NOMO-1 treated with DMSO at 0.1 percent for 48 hours (cell line): Measurements from ENCODE around the gene NEK4.

Source experiments
- DNase-seq: peaks from one replicate; lab custom pipeline; 2025; ENCODE audit not compliant: unreplicated experiment; lab: John Stamatoyannopoulos, UW

Gene NEK4

DNA sequence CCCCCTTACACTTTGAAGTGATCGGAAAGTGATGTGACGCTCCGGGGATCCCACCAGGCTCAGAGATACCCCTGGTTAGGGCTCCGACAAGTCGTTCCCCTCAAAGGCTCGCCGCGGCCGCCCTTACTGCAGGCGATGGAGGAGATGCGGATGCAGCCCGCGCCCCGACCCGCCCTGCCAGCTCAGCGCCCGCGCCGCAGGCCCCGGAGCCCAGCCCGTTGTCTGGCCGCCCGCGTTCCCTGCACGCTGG lies 65.4 kb downstream of the NEK4 start:
- DNase-seq = no peak

DNA sequence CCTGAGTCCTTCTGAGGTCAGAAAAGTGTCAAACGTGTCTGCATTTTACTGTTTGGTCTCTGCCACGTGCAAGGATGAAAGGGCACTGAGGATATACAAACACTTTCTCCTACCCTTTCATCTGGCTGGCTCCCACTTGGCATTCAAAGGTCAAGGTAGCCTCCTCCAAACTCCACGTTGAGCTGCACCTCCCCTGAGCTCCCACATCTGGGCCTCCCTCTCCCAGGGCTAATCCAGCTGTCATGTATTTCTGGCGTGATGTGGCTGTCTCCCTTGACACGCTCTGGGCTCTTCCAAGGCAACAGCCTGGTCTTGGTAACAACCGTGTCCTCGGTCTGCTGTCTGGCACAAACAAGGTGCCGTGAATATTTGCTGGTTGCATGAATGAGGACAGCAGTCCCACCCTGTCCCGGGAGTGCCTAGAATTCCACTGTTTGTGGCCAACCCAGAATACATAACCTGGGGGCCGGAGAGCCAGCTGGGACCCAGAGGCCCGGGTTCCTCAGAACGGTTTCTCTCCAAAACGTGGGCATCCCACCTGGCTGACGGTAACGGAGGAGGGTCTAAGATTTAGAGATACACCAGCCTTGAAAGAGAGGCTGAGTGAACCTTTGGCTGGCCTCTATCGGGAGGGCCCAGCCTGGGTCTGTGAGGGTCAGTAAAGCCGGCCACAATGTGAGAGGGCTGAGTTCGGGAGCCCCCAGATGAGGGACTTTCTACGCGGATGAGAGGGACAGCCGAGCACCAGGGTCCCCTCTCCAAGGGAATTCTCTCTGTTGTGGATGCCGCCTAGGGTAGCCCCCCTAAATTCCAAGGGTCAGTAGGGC lies 65.9 kb downstream of the NEK4 start:
- DNase-seq = no peak

DNA sequence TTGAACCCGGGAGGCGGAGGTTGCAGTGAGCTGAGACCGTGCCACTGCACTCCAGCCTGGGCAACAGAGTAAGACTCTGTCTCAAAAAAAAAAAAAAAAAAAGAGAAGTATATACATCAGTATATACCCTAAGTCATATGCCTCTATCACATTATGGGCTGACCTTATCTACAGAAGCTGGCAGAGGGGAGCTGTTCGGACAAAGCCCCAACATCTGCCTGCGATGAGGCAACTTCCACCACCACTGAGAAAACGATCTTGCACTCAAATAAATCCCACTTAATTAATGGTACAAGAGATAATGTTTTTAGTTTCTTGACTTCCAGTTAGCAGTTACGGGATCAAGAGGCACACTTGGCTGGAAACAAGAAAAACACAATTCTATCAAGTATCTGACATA lies 67.4 kb downstream of the NEK4 start:
- DNase-seq = no peak

DNA sequence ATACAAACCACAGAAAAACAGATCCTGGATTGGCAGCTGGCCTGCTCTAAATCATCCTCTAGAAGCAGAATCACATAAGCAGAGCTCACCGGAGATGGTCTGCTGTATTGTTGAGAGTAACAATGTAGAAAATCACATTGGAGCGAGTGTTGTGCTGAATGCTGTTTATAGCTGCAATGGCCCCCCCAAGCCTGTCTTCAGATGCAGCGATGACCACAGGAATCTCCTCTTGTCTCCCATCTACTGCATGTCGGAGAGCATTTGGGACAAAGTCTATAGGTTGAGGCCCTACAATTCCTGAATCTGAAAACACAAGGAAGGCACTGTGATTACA lies 73.1 kb downstream of the NEK4 start:
- DNase-seq = no peak

DNA sequence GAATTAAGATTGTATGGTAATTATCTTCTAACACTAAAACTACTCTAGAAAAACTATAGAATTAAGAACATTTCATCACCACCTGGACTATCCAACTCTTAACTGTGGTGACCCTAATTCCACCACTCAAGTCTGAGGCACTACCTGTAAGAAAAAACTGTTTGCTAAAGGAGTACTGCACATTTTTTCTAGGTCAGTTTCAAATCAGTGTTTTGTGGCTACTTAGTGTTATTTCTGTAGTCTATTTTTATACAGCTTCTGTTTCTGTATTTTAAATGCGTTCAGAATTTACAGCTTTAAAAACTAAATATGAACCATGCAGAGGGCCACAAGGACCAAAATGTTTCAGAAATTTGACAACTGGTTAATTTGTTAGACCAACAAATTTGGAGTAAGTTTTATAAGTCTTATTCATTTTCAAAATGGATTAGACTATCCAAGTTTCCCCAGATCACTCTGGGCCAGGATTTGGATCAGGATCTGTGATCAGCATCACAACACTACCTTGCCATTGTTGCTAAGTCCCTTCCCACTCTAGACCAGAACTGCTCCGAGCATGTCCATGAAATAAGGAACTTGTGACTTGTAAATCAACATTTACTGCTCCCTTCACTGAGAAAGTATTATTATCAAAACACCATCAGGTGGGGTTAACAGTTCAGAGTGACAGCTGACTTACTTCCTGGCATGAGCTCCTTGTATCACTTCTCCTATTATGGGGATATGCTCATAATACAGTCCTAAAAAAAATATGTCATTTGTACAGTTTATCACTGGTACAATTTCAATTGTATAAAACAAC lies 73.7 kb downstream of the NEK4 start:
- peak; percentile 51 for DNase-seq

DNA sequence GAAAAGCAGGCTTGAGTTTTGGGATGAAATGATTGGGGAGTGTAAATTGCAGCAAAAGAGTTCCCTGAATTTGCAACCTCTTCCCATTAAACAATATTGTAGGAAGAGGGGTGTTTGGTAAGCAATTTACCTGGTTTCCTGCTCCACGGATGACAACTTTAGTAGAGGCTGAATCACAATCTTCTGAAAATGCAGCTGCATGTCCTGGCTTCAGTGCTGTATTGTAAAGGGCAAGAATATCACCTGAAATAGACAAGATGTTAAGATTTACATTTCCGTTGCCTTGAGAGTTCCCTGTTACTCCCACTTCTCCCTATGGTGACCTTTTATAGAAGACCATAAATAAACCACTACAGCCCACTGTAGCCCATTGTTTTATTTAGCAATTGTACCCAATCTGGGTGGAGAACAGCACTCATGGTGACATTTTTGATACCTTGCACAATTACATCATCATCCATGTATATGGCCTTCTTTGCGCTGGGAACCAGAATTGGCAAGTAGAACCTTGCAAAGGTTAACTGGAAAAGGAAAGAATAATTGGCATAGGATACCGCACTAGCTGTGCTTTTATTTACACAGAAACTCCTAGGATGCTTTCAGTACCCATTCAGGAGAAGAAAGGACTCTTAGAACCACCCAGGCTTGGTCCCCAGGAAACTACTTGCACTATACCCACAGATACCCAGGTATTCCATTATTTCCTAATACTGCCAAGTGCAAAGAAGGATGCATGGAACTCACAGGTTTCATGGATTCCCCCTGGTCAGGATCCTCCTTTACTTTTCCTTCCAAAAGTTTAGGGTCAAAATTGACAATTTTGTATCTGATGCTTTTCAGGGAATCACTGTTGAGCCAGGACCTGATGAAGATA lies 74.7 kb downstream of the NEK4 start:
- DNase-seq = no peak

DNA sequence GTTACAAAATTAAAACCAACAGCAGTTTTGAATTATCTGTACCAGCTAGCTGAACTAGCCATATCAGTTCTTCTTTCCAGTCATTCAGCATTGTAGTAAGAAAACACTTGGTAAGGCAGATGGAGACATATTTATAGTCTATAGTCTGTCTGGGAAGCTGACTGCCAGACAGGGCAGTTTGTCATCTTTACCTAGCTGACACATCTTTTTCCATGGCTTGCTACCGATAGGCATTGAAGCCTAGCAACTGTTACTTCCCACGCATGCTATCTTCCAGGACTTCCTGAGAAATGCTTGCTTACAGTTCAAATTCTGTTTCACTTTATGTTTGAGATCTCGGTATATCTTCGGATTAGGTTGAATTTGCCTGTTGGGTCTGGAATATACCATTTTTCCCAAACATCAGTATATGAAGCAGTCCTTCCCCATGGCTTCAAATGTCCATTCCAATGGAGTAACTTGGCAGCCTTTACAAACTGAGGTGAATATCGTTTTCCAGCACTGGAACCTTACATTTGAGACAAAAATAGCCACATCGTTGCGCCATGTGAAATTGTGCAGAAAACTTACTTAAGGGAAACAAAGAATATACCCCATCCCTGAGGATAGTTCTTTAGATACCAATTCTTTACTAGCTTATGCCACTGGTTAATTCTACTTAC lies 76.1 kb downstream of the NEK4 start:
- no peak for DNase-seq

DNA sequence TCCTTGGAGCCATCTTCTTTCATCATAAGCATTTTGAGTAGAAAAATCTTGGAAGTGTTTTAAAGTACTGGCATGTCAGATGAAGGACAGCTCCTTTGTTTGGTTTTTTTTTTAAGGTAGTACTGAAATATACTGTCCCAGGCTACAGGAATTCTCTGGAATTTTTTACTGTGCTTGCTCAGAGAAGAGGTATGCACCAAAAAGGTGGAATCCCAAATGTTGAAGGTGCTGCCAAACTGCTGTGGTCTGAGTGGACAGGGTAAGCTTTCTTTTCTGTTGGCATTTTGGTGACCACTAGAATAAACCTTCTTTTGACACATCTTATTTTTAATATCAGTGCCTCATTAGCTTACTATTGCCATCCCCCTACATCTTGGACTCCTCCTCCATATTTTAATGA lies 77.7 kb downstream of the NEK4 start:
- DNase-seq = no peak

DNA sequence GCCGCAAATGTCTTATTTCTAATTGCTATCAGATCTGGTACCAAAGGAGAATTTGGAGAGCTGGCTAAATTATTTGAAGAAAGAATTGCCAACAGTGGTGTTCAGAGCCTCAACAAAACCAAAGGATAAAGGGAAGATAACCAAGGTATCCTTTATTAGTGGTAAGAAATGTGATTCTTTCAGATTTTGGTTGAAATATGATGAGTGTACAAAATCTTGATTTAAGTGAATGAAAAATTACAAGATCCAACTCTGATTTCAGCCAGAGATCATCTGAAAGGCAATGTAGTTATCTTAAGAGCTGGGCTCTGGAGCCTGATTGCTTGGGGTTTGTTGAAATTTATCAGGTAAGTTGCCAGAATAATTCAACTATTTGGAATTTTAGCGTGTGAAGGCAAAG lies 80.2 kb downstream of the NEK4 start:
- no peak for DNase-seq

DNA sequence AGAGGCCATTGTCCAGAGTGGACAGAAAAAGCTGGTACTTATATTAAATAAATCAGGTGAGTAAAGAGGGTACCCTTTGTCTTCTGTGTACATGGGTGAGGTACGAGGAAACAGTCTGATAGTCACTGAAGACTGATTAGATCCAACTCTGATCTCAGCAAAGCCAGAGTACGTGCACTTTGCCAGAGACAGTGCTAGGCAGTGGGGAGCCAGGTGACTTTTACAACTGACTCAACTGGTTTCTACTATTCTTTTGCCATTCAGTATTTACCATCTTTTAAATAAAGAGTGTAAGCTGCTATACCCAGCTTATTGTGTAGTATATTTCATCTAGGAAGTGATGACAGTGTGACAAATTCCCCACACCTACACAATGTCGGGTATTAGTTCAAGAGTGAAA lies 81.6 kb downstream of the NEK4 start:
- DNase-seq = no peak

DNA sequence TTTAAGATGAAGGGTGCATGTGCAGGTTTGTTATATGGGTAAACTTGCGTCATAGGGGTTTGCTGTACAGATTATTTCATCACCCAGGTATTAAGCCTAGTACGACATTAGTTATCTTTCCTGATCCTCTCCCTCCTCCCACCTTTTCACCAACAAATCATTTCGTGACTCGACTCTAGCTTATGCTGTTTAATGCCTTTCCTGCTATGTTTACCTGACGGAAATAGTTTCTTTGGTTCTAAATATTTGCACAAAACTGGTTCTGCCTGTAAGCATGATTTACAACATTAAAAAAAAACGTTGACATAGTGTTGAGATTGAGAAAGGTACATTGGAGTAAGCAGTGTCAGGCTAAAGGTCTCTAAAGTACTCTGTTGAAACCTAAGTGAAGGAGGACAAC lies 82.5 kb downstream of the NEK4 start:
- no peak for DNase-seq

DNA sequence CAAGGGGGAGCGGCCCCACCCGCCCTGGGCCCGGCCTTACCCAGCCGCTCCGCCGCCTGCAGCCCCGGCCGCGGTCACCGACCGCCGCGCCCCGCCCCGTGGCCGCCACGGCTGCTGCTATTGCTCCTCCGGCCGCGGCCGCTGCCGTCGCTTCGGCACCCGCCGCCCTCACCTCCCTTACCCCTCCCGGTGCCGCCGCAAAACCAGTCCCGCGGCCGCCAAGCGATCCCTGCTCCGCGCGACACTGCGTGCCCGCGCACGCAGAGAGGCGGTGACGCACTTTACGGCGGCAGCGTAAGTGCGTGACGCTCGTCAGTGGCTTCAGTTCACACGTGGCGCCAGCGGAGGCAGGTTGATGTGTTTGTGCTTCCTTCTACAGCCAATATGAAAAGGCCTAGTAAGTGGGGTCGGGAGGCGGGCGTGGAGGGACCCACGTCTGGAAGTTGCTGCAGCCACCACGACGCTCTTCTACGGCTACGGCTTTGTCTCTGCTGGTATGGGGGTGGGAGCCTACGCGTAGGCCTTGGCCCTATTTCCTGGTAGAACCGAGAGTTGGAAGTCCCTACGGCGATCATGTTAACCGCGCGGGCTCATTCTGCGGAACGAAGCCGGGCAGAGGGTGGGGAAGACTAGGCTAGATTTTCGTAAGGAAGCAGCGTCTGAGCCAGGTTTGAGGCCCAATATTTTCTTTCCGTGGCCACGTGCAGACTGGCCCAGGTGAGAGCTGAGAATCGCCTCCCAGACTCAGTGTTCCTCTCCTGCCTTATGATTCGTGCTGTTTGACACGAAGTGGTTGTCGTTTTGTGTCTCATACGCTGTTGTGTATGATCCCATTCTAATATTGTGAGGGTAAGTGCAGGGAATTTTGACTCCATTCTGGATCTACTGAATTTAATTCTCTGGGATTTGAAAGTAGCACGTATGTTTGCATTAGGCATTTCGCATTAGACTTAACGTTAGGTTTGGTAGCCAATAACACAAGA lies 84.7 kb downstream of the NEK4 start, which contains the start of the genes GNL3 and PBRM1:
GNL3 (plus strand) TSS at position 324 of the 983 bp plus-strand sequence; CDS start at position 385, 61 bp downstream.
PBRM1 (minus strand) TSS at position 205 of the 983 bp plus-strand sequence.
- peak; percentile 91 for DNase-seq

DNA sequence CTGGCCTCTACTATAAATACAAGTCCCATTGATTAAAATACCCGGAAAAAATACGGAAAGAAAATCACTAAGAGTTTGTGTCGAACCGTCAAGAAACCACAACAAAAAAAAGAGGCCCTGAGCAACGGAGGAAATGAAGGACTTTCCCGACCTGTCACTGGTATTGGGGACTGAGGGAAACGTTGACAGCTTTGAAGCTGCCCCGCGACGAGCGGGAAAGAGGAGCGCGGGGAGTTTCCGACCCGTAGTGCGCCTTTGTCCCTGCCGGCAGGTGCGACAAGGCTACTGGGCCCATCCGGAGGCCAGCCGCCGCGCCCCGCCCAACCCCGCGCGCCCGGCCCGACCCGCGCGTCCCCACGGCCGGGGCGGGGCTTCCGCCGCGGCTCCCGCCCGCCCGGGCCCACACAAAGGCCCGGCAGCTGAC lies 85.4 kb downstream of the NEK4 start:
- DNase-seq = peak; percentile 72

DNA sequence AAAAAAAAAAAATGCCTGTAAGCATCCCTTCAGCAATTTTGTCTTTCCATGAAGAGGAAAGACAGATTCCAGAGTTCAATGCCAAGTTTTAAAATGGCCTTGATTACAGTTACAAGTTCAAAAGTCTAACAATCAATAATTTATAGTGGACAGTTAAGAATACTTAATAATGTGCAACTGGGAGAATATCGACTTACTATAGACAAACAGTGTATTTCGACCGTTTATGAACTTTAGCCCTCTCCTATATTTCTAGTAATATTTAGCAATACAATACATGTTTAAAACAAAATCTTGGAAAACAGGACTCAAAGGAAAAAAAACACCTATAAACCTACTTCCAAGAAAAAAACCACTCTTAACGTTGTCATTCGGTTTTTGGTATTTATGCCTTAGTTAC lies 86.6 kb downstream of the NEK4 start:
- DNase-seq = no peak

DNA sequence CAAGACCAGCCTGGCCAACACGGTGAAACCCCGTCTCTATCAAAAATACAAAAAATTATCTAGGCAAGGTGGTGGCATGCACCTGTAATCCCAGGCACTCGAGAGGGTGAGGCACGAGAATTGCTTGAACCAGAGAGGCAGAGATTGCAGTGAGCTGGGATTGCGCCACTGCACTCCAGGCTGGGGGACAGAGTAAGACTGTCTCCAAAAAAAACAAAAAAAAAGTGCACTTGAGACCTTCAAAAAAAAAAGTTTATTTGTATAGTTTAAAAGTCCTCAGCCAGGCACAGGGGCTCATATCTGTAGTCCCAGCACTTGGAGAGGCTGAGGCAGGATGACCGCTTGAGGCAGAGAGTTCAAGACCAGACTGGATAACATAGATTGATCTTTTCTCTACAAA lies 87.1 kb downstream of the NEK4 start:
- DNase-seq = no peak

DNA sequence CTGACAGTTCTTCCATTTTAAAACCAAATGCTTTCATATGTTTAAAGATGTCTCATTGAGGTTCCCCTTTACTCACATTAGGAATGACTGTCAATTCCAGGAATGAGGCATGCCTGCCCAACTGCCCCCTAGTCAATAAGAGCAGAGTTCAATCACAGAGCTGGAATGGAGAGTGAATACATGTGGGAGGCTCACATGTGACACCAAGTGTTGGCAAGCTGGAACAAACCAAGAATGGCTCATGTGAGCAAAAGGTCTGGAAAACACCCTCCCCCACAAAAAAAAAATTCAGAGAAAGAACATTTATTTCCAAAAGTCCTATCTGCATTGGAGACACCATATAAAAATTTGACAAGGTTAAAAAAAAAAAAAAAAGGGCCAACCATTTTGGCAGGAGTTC lies 88.7 kb downstream of the NEK4 start:
- no peak for DNase-seq

DNA sequence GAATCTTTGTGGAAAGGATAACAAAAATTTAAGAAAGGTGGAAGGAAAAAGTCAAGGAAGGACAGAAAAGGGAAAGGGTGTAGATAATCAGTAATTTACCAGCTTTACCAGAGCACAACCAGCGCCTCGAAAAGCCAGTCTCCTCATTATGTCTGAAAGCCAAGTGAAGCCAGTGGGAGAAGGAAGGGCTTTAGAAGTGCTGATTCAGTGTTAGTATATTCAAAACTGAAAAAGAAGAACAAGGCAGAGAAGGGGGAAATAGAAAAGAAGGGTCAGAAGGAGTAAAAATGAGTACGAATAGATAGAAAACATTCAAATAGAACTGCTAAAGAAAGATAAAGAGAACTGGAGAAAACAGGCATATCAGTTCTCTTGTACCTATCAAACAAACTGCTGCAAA lies 89.1 kb downstream of the NEK4 start:
- peak; percentile 48 for DNase-seq

DNA sequence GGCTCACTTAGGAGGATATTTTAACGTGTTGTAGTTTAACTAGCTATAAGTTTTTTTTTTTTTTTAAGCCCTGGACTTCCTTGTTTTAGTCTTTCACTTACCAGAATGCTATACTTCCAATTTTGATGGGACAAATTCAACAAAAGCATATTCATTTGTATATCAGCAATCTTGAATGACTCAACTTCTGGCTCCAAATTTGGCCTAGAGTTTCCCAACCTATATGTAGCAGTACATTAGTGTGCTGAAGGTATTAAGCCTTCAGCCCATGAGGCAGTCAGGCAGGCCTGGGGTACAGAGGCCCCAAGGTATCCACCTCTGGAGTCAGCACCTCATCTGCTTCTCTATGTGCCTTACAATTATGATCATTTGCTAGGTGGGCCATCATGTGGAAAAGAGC lies 90.9 kb downstream of the NEK4 start:
- no peak for DNase-seq

DNA sequence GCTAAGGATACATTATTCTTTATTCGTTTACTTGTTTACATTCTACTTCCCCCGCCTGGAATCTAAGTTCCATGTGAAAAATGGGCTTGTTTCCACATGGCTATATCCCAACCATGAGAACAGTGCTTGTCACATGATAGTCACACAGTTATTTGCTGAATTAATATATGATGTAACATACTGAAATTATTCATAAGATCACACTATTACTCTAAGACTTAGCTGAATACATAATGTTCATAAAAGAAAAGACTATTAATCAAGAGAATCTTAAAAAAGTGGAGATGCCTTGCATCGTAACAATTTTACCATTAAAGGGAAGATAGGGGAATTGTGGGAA lies 91.6 kb downstream of the NEK4 start:
- DNase-seq = no peak
